K562 (cell line): ENCODE data around the gene GMPR. TPM values are rescaled to one million over a fixed set of nuclear protein-coding genes. Genes with fewer than 3 reads are reported as not detected.

ENCODE experiments used
- CHCHD3 ChIP-seq: fragments of 250-450 bp; sonication (Bioruptor Pico); IDR thresholded peaks from 2 replicates; pipeline ENCODE4 v2.1.2; 2022; ENCODE audit warnings: mild to moderate bottlenecking
- ELF4 ChIP-seq: fragments of 450-650 bp; formaldehyde crosslinking; IDR thresholded peaks from 2 replicates; pipeline ENCODE4 v1.4.0; 2022; ENCODE audit warnings: missing genetic modification characterization
- GMEB1 ChIP-seq: fragments of 250-450 bp; sonication (Bioruptor Pico); IDR thresholded peaks from 2 replicates; pipeline ENCODE4 v1.4.0; 2020; ENCODE audit warnings: mild to moderate bottlenecking
- HEY1 ChIP-seq: fragments of 250-450 bp; sonication (Bioruptor Pico); IDR thresholded peaks from 2 replicates; pipeline ENCODE4 v1.5.0; 2020; ENCODE audit warnings: mild to moderate bottlenecking, moderate library complexity, borderline replicate concordance
- KAT8 ChIP-seq: fragments of 450-650 bp; IDR thresholded peaks from 2 replicates; pipeline ENCODE4 v1.6.1; 2016; ENCODE audit warnings: low read depth, mild to moderate bottlenecking
- KDM1A ChIP-seq, 2 experiments: fragments of 450-650 bp; IDR thresholded peaks; 2 replicates each; pipeline ENCODE4 v1.6.1; 2016; ENCODE audit warnings: mild to moderate bottlenecking in 2 of 2
- MXI1 ChIP-seq: IDR thresholded peaks from 2 replicates; pipeline ENCODE4 v1.6.1; 2011; ENCODE audit warnings: low read depth, mild to moderate bottlenecking, improper control_type of control experiment, low read length
- NONO ChIP-seq, 2 experiments: fragments of 200-400 bp in 1 of 2; fragments of 450-650 bp in 1 of 2; formaldehyde crosslinking in 1 of 2; IDR thresholded peaks; 2 replicates each; pipeline ENCODE4 v1.6.1; 2017; ENCODE audit warnings: low read depth in 2 of 2, mild to moderate bottlenecking in 2 of 2, moderate library complexity in 2 of 2, low read length in 1 of 2
- NR2C1 ChIP-seq, 2 experiments: fragments of 450-650 bp; IDR thresholded peaks; 2 replicates each; pipeline ENCODE4 v1.6.1; 2017; ENCODE audit warnings: mild to moderate bottlenecking in 2 of 2, antibody characterized with exemption in 1 of 2, inconsistent platforms in 1 of 2, missing compliant biosample characterization in 1 of 2, missing genetic modification characterization in 1 of 2
- NR2F6 ChIP-seq: fragments of 450-650 bp; formaldehyde crosslinking; IDR thresholded peaks from 2 replicates; pipeline ENCODE4 v1.4.0; 2020; ENCODE audit warnings: mild to moderate bottlenecking
- PHF20 ChIP-seq: fragments of 450-650 bp; IDR thresholded peaks from 2 replicates; pipeline ENCODE4 v1.6.1; 2018; ENCODE audit not compliant: partially characterized antibody
- RFX7 ChIP-seq: fragments of 250-450 bp; sonication (Bioruptor Pico); IDR thresholded peaks from 2 replicates; pipeline ENCODE4 v1.5.1; 2021; ENCODE audit warnings: mild to moderate bottlenecking
- SP1 ChIP-seq: sonication (generic); formaldehyde crosslinking; IDR thresholded peaks from 2 replicates; pipeline ENCODE4 v1.8.1; 2022; ENCODE audit warnings: mild to moderate bottlenecking, missing genetic modification reagents
- SRSF9 ChIP-seq: fragments of 200-400 bp; formaldehyde crosslinking; IDR thresholded peaks from 2 replicates; pipeline ENCODE4 v1.6.1; 2017; ENCODE audit warnings: low read depth, low read length, borderline replicate concordance
- ZNF274 ChIP-seq: IDR thresholded peaks from 2 replicates; pipeline ENCODE4 v1.6.1; 2011; ENCODE audit warnings: low read depth, mild to moderate bottlenecking, low read length, moderate library complexity, borderline replicate concordance
- ZNF444 ChIP-seq: fragments of 250-450 bp; sonication (Bioruptor Pico); IDR thresholded peaks from 2 replicates; pipeline ENCODE4 v1.4.0; 2020; ENCODE audit warnings: mild to moderate bottlenecking, moderate library complexity
- ZNF695 ChIP-seq: fragments of 450-650 bp; formaldehyde crosslinking; IDR thresholded peaks from 2 replicates; pipeline ENCODE4 v1.4.0; 2020; ENCODE audit warnings: mild to moderate bottlenecking, moderate library complexity
- ZNF699 ChIP-seq: fragments of 250-450 bp; sonication (Bioruptor Pico); IDR thresholded peaks from 2 replicates; pipeline ENCODE4 v1.8.0; 2021; ENCODE audit warnings: mild to moderate bottlenecking, moderate library complexity; ENCODE audit not compliant: insufficient replicate concordance
- polyA plus RNA-seq, 8 experiments: library from polyadenylated mRNA; depleted of rRNA in 4 of 8; stranded (reverse) in 5 of 8; unstranded in 3 of 8; fragments of >200 nt; fragmentation: Nextera tagmentation in 2 of 8; fragmentation: Illumina TruSeq in 1 of 8; extraction: Ambion mirVana in 2 of 8; extraction: Trizol in 1 of 8; gene quantifications; 2 replicates each; pipeline versions ENCODE4 v1.2.1 to v1.2.3, GENCODE V29; 2011 to 2014; ENCODE audit warnings: inconsistent platforms in 1 of 8, missing spikeins in 1 of 8
- total RNA-seq, 7 experiments: library from RNA; depleted of rRNA in 6 of 7; stranded (reverse); fragments of >200 nt in 6 of 7; fragmentation: Illumina TruSeq in 2 of 7; extraction: Trizol in 2 of 7; gene quantifications; 2 replicates each; pipeline versions ENCODE4 v1.2.1 to v1.2.3, GENCODE V29; 2011 to 2021; ENCODE audit warnings: low replicate concordance in 1 of 7
- TF ChIP-seq, protein P1 (sequence below): fragments of 250-450 bp; sonication (Bioruptor Pico); IDR thresholded peaks from 2 replicates; pipeline ENCODE4 v1.4.0; 2020; ENCODE audit warnings: mild to moderate bottlenecking, moderate library complexity, borderline replicate concordance
- TF ChIP-seq, protein P2 (sequence below): fragments of 250-450 bp; sonication (Bioruptor Pico); IDR thresholded peaks from 2 replicates; pipeline ENCODE4 v1.5.0; 2021; ENCODE audit warnings: mild to moderate bottlenecking, borderline replicate concordance
- TF ChIP-seq, protein P3 (sequence below): fragments of 250-450 bp; sonication (Bioruptor Pico); IDR thresholded peaks from 2 replicates; pipeline ENCODE4 v1.8.0; 2022; ENCODE audit warnings: moderate library complexity, mild to moderate bottlenecking, inconsistent platforms

The GMPR gene
- total and polyA plus RNA-seq, 9 of the 15 experiments (the other 6 are each of a cell fraction or from before 2014, with no cell fraction given): 34.6 to 83.7 (median 49.8) TPM

GRCh38 chr6:16236009-16236501 lies 2.3 kb upstream of the GMPR start (continued):
- no peak for TF ChIP-seq NONO (IDR thresholded peaks at IDR 0.05; ENCODE audit: low read depth in 2 of 2, low read length in 1 of 2)
- no peak for TF ChIP-seq SRSF9
- TF ChIP-seq, protein P1, sequence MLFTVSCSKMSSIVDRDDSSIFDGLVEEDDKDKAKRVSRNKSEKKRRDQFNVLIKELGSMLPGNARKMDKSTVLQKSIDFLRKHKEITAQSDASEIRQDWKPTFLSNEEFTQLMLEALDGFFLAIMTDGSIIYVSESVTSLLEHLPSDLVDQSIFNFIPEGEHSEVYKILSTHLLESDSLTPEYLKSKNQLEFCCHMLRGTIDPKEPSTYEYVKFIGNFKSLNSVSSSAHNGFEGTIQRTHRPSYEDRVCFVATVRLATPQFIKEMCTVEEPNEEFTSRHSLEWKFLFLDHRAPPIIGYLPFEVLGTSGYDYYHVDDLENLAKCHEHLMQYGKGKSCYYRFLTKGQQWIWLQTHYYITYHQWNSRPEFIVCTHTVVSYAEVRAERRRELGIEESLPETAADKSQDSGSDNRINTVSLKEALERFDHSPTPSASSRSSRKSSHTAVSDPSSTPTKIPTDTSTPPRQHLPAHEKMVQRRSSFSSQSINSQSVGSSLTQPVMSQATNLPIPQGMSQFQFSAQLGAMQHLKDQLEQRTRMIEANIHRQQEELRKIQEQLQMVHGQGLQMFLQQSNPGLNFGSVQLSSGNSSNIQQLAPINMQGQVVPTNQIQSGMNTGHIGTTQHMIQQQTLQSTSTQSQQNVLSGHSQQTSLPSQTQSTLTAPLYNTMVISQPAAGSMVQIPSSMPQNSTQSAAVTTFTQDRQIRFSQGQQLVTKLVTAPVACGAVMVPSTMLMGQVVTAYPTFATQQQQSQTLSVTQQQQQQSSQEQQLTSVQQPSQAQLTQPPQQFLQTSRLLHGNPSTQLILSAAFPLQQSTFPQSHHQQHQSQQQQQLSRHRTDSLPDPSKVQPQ: 0 out of 2 replicates have a peak, but pooled peaks have one; percentile 63
- TF ChIP-seq ZNF274: no peak
- TF ChIP-seq SP1: no peak
- TF ChIP-seq CHCHD3 (CRISPR knock-in tag): no peak
- TF ChIP-seq ZNF695 (CRISPR knock-in tag): peak; percentile 83; the same call in 1 of the 2 replicates
- TF ChIP-seq, protein P2, sequence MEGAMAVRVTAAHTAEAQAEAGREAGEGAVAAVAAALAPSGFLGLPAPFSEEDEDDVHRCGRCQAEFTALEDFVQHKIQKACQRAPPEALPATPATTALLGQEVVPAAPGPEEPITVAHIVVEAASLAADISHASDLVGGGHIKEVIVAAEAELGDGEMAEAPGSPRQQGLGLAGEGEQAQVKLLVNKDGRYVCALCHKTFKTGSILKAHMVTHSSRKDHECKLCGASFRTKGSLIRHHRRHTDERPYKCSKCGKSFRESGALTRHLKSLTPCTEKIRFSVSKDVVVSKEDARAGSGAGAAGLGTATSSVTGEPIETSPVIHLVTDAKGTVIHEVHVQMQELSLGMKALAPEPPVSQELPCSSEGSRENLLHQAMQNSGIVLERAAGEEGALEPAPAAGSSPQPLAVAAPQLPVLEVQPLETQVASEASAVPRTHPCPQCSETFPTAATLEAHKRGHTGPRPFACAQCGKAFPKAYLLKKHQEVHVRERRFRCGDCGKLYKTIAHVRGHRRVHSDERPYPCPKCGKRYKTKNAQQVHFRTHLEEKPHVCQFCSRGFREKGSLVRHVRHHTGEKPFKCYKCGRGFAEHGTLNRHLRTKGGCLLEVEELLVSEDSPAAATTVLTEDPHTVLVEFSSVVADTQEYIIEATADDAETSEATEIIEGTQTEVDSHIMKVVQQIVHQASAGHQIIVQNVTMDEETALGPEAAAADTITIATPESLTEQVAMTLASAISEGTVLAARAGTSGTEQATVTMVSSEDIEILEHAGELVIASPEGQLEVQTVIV (CRISPR knock-in tag): peak; percentile 69; the same call in 1 of the 2 replicates
- TF ChIP-seq RFX7 (CRISPR knock-in tag): 0 out of 2 replicates have a peak, but pooled peaks have one; percentile 82
- TF ChIP-seq ZNF699: peak; percentile 80
- TF ChIP-seq, protein P3, sequence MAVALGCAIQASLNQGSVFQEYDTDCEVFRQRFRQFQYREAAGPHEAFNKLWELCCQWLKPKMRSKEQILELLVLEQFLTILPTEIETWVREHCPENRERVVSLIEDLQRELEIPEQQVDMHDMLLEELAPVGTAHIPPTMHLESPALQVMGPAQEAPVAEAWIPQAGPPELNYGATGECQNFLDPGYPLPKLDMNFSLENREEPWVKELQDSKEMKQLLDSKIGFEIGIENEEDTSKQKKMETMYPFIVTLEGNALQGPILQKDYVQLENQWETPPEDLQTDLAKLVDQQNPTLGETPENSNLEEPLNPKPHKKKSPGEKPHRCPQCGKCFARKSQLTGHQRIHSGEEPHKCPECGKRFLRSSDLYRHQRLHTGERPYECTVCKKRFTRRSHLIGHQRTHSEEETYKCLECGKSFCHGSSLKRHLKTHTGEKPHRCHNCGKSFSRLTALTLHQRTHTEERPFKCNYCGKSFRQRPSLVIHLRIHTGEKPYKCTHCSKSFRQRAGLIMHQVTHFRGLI (CRISPR knock-in tag): peak; percentile 91
- peak; percentile 57; the same call in 1 of the 2 replicates for TF ChIP-seq GMEB1 (CRISPR knock-in tag)
- 0 out of 2 replicates have a peak, but pooled peaks have one; percentile 74 for TF ChIP-seq NR2F6
- TF ChIP-seq NR2C1 (IDR thresholded peaks at IDR 0.05): no peak
- TF ChIP-seq NR2C1 (tag; IDR thresholded peaks at IDR 0.05): peak; percentile 91
- TF ChIP-seq MXI1: no peak
- TF ChIP-seq PHF20: no peak
- TF ChIP-seq ELF4 (CRISPR knock-in tag): 0 out of 2 replicates have a peak, but pooled peaks have one; percentile 68
- TF ChIP-seq KAT8: no peak
- peak; percentile 79; the same call in 1 of the 2 replicates for TF ChIP-seq ZNF444 (CRISPR knock-in tag)
- no peak for TF ChIP-seq HEY1 (CRISPR knock-in tag)
- no peak for TF ChIP-seq KDM1A (IDR thresholded peaks at IDR 0.05)
